ENCODE results near the gene COP1.

Gene COP1

DNA sequence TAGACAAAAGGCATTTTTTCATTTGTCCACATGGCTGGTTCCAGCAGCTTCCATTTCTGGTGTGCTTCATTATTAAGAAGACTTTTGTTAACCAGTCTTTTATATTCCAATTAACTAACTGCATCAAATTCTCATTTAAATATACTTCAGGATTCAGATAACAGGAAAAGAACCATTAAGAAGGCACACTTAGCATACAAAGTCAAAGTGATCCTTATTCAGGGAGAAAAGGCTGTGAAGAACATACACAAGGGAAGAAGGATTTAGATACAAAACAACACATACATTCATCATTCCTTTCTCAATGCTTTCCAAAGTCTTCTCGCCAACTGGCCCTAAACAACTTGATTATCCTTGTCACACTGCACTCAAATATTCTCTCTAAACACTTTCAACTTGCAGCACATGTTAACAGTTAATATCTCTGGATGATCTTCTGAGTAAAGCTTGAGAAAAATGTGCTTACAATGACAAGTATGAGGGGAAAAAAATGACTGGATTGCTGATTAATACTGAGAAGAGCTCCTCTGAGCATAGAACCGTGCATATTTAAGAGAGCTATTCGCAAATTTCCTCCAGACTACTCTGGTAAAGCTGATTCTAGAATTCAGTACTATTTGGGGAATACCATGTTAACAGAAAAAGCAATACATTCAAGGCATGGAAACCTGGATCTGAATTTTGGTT, 238.5 kb downstream of the COP1 start:
- H3K4me3 ChIP-seq (ENCODE audit: low read depth, low read length), result no peak overlapping the region
- TF ChIP-seq, protein P1, sequence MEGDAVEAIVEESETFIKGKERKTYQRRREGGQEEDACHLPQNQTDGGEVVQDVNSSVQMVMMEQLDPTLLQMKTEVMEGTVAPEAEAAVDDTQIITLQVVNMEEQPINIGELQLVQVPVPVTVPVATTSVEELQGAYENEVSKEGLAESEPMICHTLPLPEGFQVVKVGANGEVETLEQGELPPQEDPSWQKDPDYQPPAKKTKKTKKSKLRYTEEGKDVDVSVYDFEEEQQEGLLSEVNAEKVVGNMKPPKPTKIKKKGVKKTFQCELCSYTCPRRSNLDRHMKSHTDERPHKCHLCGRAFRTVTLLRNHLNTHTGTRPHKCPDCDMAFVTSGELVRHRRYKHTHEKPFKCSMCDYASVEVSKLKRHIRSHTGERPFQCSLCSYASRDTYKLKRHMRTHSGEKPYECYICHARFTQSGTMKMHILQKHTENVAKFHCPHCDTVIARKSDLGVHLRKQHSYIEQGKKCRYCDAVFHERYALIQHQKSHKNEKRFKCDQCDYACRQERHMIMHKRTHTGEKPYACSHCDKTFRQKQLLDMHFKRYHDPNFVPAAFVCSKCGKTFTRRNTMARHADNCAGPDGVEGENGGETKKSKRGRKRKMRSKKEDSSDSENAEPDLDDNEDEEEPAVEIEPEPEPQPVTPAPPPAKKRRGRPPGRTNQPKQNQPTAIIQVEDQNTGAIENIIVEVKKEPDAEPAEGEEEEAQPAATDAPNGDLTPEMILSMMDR (IDR thresholded peaks at IDR 0.05; ENCODE audit: low read depth, low read length), result no peak
- no peak overlapping the region for H3K27ac ChIP-seq
- H3K9me3 ChIP-seq (ENCODE audit: severe bottlenecking), result no peaks in the 10 kb centered on the region
- peaks cover 9% of the 10 kb centered on the region for H3K36me3 ChIP-seq
- H3K27me3 ChIP-seq (ENCODE audit: insufficient read depth, low read depth, severe bottlenecking), result no peaks in the 10 kb centered on the region
- no peak for DNase-seq

DNA sequence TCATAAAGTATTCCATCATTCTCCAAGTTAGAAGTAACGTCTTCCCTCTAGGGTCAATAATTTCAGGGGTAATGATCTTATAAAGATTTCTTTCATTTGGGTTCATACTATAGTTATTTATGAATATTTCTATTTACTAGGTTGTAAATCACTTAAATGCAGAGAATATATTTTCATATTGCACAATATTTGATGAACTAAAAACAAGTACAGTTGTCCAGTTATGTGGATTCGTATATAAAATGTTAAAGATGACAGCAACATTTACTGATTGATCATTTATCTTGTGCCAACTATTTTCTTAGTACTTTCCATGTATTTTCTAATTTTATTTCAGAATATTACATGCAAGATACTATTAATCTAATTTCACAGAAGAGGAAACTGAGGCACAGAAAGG, 243.3 kb downstream of the COP1 start:
- no peak for DNase-seq
- H3K4me3 ChIP-seq (ENCODE audit: low read depth, low read length), result no peak overlapping the region
- no peak overlapping the region for H3K27ac ChIP-seq
- TF ChIP-seq, protein P1 (IDR thresholded peaks at IDR 0.05; ENCODE audit: low read depth, low read length), result no peak
- H3K27me3 ChIP-seq (ENCODE audit: insufficient read depth, low read depth, severe bottlenecking), result no peaks in the 10 kb centered on the region
- H3K9me3 ChIP-seq (ENCODE audit: severe bottlenecking), result no peaks in the 10 kb centered on the region
- H3K36me3 ChIP-seq, result no peaks in the 10 kb centered on the region; the same call in 1 of the 2 replicates

DNA sequence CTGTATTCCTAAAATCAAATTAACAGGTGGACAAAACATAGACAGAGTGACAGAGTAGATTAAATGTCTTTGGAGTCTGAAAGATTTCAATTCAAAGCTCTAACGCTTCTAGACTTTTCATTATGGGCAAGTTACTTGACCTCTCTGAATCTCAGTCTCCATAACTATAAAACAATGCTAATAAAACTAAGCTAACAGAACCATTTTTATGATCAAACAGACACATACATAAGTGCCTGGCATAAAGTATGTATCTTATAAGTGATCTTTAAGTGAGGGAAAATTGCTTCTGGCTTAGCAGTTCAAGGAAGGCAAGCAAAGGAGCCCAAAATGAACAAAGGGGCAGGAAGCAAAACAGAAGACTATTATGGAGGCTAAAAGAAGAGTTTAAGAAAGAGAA, 246.9 kb downstream of the COP1 start:
- H3K9me3 ChIP-seq (ENCODE audit: severe bottlenecking), result no peaks in the 10 kb centered on the region
- H3K4me3 ChIP-seq (ENCODE audit: low read depth, low read length), result no peak overlapping the region
- no peak for DNase-seq
- no peak overlapping the region for H3K27ac ChIP-seq
- TF ChIP-seq, protein P1 (IDR thresholded peaks at IDR 0.05; ENCODE audit: low read depth, low read length), result no peak
- H3K36me3 ChIP-seq, result no peaks in the 10 kb centered on the region
- H3K27me3 ChIP-seq (ENCODE audit: insufficient read depth, low read depth, severe bottlenecking), result no peaks in the 10 kb centered on the region

DNA sequence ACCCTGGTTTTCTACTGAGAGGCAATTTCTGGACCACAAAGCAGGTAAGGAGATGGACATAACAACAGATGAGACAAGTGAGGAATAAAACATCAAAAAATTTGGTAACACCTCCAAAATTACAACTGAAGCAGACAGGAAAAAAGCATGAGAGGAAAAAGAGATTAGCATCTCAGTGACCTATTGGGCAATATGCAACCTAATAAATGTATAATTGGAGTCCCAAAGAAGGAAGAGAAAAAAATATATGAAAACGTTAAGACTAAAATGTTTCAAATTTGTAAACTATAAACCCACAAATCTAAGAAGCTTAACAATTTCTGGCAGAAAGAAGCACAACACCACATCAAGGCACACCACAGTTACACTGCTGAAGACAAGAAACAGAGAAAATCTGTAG, 255.5 kb downstream of the COP1 start:
- H3K4me3 ChIP-seq (ENCODE audit: low read depth, low read length), result no peak overlapping the region
- peaks cover 5% of the 10 kb centered on the region for H3K36me3 ChIP-seq
- H3K9me3 ChIP-seq (ENCODE audit: severe bottlenecking), result no peaks in the 10 kb centered on the region
- DNase-seq, result no peak
- TF ChIP-seq, protein P1 (IDR thresholded peaks at IDR 0.05; ENCODE audit: low read depth, low read length), result no peak
- H3K27ac ChIP-seq, result no peak overlapping the region
- H3K27me3 ChIP-seq (ENCODE audit: insufficient read depth, low read depth, severe bottlenecking), result no peaks in the 10 kb centered on the region

- TF ChIP-seq, protein P1 (IDR thresholded peaks at IDR 0.05; ENCODE audit: low read depth, low read length), result no peak
- H3K9me3 ChIP-seq (ENCODE audit: severe bottlenecking), result no peaks in the 10 kb centered on the region
- no peak for DNase-seq
- H3K27ac ChIP-seq, result no peak overlapping the region
- H3K27me3 ChIP-seq (ENCODE audit: insufficient read depth, low read depth, severe bottlenecking), result no peaks in the 10 kb centered on the region
- no peak overlapping the region for H3K4me3 ChIP-seq (ENCODE audit: low read depth, low read length)
- peaks cover 10% of the 10 kb centered on the region for H3K36me3 ChIP-seq
These were observed 259.3 kb downstream of the COP1 start for GRCh38 chr1:175947771-175948170.

DNA sequence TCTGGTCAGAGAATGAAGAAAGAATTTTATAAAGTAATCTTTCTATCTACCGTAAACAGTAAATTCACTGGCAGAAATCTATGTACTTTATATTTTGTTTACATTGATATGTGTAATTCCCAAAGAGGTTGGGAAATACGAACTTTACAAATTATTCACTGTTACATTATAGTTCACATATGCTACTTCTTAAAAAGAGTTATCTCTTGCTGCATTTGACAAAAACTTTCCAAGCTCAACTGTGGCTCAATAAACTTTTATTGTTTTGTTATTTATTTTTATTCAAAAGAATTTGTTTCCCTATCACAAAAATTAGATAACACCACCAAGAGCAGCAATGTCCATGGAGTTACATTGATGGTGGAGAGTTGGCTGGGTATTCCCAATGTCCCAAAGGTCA, 262.5 kb downstream of the COP1 start:
- TF ChIP-seq, protein P1 (IDR thresholded peaks at IDR 0.05; ENCODE audit: low read depth, low read length), result no peak
- H3K9me3 ChIP-seq (ENCODE audit: severe bottlenecking), result no peaks in the 10 kb centered on the region
- DNase-seq, result no peak
- no peak overlapping the region for H3K27ac ChIP-seq
- no peak overlapping the region for H3K4me3 ChIP-seq (ENCODE audit: low read depth, low read length)
- H3K36me3 ChIP-seq, result peaks cover 12% of the 10 kb centered on the region
- H3K27me3 ChIP-seq (ENCODE audit: insufficient read depth, low read depth, severe bottlenecking), result no peaks in the 10 kb centered on the region
